ENCODE measurements around the gene CSPG4.

- TF ChIP-seq FOXP2 (optimal IDR thresholded peaks at IDR 0.05; ENCODE audit: control extremely low read depth, extremely low read length, insufficient read depth) (no peak), POLR2AphosphoS5 (IDR thresholded peaks at IDR 0.05; ENCODE audit: borderline replicate concordance, low read depth, low read length) (no peak)
Observed at GRCh38 chr15:75695634-75696310, 16.9 kb downstream of the CSPG4 start.
